ENCODE results near the gene KAT6B. TPM values are rescaled to one million over a fixed set of nuclear protein-coding genes. Genes with fewer than 3 reads are reported as not detected.

The KAT6B gene
- total RNA-seq, 2 donors from 2014 or later, result 25.3 to 39.1 TPM

DNA sequence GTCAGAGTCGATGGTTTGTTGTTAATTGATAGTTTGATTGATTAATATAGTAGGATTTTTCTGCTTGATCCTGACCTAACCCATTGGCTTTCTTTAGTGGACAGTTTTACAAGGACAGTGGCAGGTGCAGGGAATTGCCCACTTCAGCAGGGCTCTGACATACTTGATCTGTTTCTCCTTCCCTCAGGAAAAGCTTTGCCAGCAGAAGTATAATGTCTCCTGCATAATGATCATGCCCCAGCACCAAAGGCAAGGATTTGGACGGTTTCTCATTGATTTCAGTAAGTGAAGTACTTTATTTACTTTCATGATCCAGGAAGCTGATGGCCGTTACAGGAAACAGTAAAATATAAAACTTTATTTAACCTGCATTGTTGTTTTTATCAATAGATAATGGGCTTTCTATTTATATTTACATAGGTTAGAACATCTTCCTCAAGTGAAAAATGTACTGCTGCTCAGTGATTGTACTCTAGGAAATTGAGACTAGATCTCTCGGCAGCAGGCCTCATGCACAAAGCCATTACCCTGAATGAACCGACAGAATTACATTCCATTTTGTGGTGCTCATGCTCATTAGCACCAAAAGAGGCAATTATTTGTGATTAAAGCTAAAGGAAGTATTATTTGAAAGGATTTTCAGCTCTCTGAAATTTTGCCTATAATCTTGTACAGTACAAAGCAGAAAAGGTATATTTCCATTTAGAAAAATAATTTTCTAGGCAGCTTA, 162.6 kb downstream of the KAT6B start:
- Histone ChIP-seq H3K4me1 (ENCODE audit: control insufficient read depth, insufficient read depth, low read length) (no peaks in the 10 kb centered on the region), H3K36me3 (ENCODE audit: control insufficient read depth, insufficient read depth, low read length) (peaks cover 11% of the 10 kb centered on the region), H3K27ac (ENCODE audit: low read depth, low read length) (no peak overlapping the region), H3K4me3 (ENCODE audit: low read length) (no peak overlapping the region), H3K27me3 (ENCODE audit: control insufficient read depth, insufficient read depth, low read length, poor library complexity, severe bottlenecking) (no peaks in the 10 kb centered on the region), H3K9me3 (ENCODE audit: control insufficient read depth, low read length) (no peaks in the 10 kb centered on the region), H3K9ac (ENCODE audit: extremely low read depth, low read length, poor library complexity, severe bottlenecking) (no peak overlapping the region)
- no peak for DNase-seq
- no peak overlapping the region for H3K4me3 Mint-ChIP-seq
- WGBS, 2 experiments (ENCODE audit: insufficient coverage in 1 of 2, insufficient read length in 1 of 2), result 88 to 93% methylated on average over 3 to 4 of the region's 5 CpGs
- TF ChIP-seq, protein P1, sequence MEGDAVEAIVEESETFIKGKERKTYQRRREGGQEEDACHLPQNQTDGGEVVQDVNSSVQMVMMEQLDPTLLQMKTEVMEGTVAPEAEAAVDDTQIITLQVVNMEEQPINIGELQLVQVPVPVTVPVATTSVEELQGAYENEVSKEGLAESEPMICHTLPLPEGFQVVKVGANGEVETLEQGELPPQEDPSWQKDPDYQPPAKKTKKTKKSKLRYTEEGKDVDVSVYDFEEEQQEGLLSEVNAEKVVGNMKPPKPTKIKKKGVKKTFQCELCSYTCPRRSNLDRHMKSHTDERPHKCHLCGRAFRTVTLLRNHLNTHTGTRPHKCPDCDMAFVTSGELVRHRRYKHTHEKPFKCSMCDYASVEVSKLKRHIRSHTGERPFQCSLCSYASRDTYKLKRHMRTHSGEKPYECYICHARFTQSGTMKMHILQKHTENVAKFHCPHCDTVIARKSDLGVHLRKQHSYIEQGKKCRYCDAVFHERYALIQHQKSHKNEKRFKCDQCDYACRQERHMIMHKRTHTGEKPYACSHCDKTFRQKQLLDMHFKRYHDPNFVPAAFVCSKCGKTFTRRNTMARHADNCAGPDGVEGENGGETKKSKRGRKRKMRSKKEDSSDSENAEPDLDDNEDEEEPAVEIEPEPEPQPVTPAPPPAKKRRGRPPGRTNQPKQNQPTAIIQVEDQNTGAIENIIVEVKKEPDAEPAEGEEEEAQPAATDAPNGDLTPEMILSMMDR (conservative IDR thresholded peaks at IDR 0.05), result no peak
- H3K27ac Mint-ChIP-seq, result no peak overlapping the region
- peaks cover 3% of the 10 kb centered on the region for H3K4me1 Mint-ChIP-seq
- no peaks in the 10 kb centered on the region for H3K27me3 Mint-ChIP-seq (ENCODE audit: insufficient read depth)
- H3K36me3 Mint-ChIP-seq (ENCODE audit: low read depth), result peaks cover 23% of the 10 kb centered on the region
- H3K9me3 Mint-ChIP-seq, result no peaks in the 10 kb centered on the region

DNA sequence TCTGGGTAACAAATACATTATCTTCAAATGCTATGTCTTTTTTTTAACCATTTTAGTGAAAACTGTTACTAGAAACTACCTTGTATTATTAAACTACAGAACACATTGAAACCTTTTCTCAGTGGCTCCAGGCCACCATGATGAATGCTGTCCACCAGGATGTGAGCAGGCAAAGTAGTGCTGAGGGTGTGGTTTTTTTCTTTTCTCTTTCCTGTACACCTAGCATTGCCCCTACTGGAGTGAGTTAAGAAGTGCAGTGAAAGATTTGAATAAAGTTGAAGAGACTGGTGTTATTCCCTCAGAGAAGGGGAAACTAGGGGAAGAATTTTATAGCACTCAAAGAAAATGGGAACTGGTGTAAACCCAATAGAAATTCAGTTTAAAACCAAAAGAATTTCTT, 165.0 kb downstream of the KAT6B start:
- no peaks in the 10 kb centered on the region for H3K4me1 ChIP-seq (ENCODE audit: control insufficient read depth, insufficient read depth, low read length)
- Mint-ChIP-seq H3K4me3 (no peak overlapping the region), H3K27me3 (ENCODE audit: insufficient read depth) (no peaks in the 10 kb centered on the region), H3K4me1 (peaks cover 3% of the 10 kb centered on the region), H3K36me3 (ENCODE audit: low read depth) (peaks cover 21% of the 10 kb centered on the region), H3K27ac (no peak overlapping the region), H3K9me3 (no peaks in the 10 kb centered on the region)
- no peak for DNase-seq
- no peak overlapping the region for H3K27ac ChIP-seq (ENCODE audit: low read depth, low read length)
- H3K36me3 ChIP-seq (ENCODE audit: control insufficient read depth, insufficient read depth, low read length), result peaks cover 8% of the 10 kb centered on the region
- TF ChIP-seq, protein P1 (conservative IDR thresholded peaks at IDR 0.05), result peak; percentile 75
- H3K9ac ChIP-seq (ENCODE audit: extremely low read depth, low read length, poor library complexity, severe bottlenecking), result no peak overlapping the region
- no peaks in the 10 kb centered on the region for H3K27me3 ChIP-seq (ENCODE audit: control insufficient read depth, insufficient read depth, low read length, poor library complexity, severe bottlenecking)
- H3K4me3 ChIP-seq (ENCODE audit: low read length), result no peak overlapping the region
- no peaks in the 10 kb centered on the region for H3K9me3 ChIP-seq (ENCODE audit: control insufficient read depth, low read length)

DNA sequence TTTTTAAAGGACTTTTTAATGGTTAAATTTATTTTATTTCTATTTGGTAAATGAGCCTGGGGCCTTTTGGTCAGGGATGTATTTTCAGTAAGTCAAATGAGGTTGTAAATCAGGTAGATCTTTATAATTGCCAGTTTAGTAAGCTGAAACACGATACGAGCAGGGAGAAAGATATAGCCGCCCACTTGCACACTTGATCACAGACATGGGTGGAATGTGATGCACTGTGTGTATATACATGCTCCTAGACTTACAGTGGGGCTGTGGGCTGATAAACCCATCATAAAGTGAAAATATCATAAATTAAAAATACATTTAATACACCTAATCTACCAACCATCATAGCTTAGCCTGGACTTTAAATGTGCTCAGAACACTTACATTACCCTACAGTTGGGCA, 165.7 kb downstream of the KAT6B start:
- Histone ChIP-seq H3K9me3 (ENCODE audit: control insufficient read depth, low read length) (no peaks in the 10 kb centered on the region), H3K27me3 (ENCODE audit: control insufficient read depth, insufficient read depth, low read length, poor library complexity, severe bottlenecking) (no peaks in the 10 kb centered on the region), H3K9ac (ENCODE audit: extremely low read depth, low read length, poor library complexity, severe bottlenecking) (no peak overlapping the region), H3K27ac (ENCODE audit: low read depth, low read length) (no peak overlapping the region), H3K4me1 (ENCODE audit: control insufficient read depth, insufficient read depth, low read length) (no peaks in the 10 kb centered on the region), H3K4me3 (ENCODE audit: low read length) (no peak overlapping the region), H3K36me3 (ENCODE audit: control insufficient read depth, insufficient read depth, low read length) (peaks cover 8% of the 10 kb centered on the region)
- Mint-ChIP-seq H3K27me3 (ENCODE audit: insufficient read depth) (no peaks in the 10 kb centered on the region), H3K4me1 (peaks cover 3% of the 10 kb centered on the region), H3K36me3 (ENCODE audit: low read depth) (peaks cover 17% of the 10 kb centered on the region), H3K4me3 (no peak overlapping the region), H3K9me3 (no peaks in the 10 kb centered on the region), H3K27ac (no peak overlapping the region)
- DNase-seq, result no peak
- 99% methylated on average over 3 of the region's 3 CpGs; no CpG with 5 or more reads in 1 of the 2 experiments for WGBS, 2 experiments (ENCODE audit: insufficient coverage in 1 of 2, insufficient read length in 1 of 2)
- TF ChIP-seq, protein P1 (conservative IDR thresholded peaks at IDR 0.05), result no peak

All from endodermal cell (in vitro differentiated cells).